HG03025 (cell line): ENCODE data around the gene ALLC.

Experiments used
- ATAC-seq: cut with Tn5 transposase; IDR thresholded peaks from one replicate; pipeline ENCODE4 v1.9.1; 2021; ENCODE audit warnings: mild to moderate bottlenecking, moderate library complexity; ENCODE audit not compliant: unreplicated experiment, low FRiP score

ALLC gene

GRCh38 chr2:3672861-3673678 lies 15.1 kb downstream of the ALLC start:
- no peak for ATAC-seq

- ATAC-seq: no peak
These were observed 16.3 kb downstream of the ALLC start for GRCh38 chr2:3674066-3674845.

- ATAC-seq: no peak
These were observed 17.7 kb downstream of the ALLC start for GRCh38 chr2:3675687-3676086.

- ATAC-seq: no peak
These were observed 19.4 kb downstream of the ALLC start for GRCh38 chr2:3677436-3677835.

GRCh38 chr2:3678212-3678611 lies 20.2 kb downstream of the ALLC start:
- ATAC-seq: no peak

GRCh38 chr2:3679180-3679579 lies 21.2 kb downstream of the ALLC start:
- no peak for ATAC-seq

GRCh38 chr2:3679616-3680393 lies 21.8 kb downstream of the ALLC start:
- no peak for ATAC-seq

GRCh38 chr2:3680548-3681345 lies 22.7 kb downstream of the ALLC start:
- ATAC-seq: no peak

GRCh38 chr2:3681625-3682024 lies 23.6 kb downstream of the ALLC start:
- ATAC-seq: no peak

GRCh38 chr2:3682811-3683210 lies 24.8 kb downstream of the ALLC start:
- ATAC-seq: no peak

GRCh38 chr2:3683748-3684454 lies 25.9 kb downstream of the ALLC start:
- ATAC-seq: no peak

GRCh38 chr2:3689998-3690748 lies 32.2 kb downstream of the ALLC start:
- ATAC-seq: no peak

- no peak for ATAC-seq
These were observed 34.4 kb downstream of the ALLC start for GRCh38 chr2:3692375-3692774.

- no peak for ATAC-seq
These were observed 38.5 kb downstream of the ALLC start for GRCh38 chr2:3696545-3696944.

GRCh38 chr2:3701071-3701470 lies 43.1 kb downstream of the ALLC start:
- no peak for ATAC-seq

GRCh38 chr2:3703236-3703756 lies 45.3 kb downstream of the ALLC start, which contains the start of gene DCDC2C:
Gene DCDC2C, plus strand, starts transcription at chr2:3703575. Its CDS starts 177 bp downstream, at chr2:3703752.
- ATAC-seq: no peak

- ATAC-seq: no peak
These were observed 45.9 kb downstream of the ALLC start for GRCh38 chr2:3703757-3704355.

GRCh38 chr2:3704692-3705091 lies 46.7 kb downstream of the ALLC start:
- no peak for ATAC-seq
